ENCODE results near the gene CSH2. TPM values are rescaled to one million over a fixed set of nuclear protein-coding genes. Genes with fewer than 3 reads are reported as not detected.
"Not testable (repeated sequence)": the region's sequence is repeated elsewhere in the genome, so short reads cannot be mapped to it uniquely, and the experiment has no call there.

Gene CSH2
- polyA plus RNA-seq, 2 of the 4 experiments (the other 2 are of a cell fraction): not detected

DNA sequence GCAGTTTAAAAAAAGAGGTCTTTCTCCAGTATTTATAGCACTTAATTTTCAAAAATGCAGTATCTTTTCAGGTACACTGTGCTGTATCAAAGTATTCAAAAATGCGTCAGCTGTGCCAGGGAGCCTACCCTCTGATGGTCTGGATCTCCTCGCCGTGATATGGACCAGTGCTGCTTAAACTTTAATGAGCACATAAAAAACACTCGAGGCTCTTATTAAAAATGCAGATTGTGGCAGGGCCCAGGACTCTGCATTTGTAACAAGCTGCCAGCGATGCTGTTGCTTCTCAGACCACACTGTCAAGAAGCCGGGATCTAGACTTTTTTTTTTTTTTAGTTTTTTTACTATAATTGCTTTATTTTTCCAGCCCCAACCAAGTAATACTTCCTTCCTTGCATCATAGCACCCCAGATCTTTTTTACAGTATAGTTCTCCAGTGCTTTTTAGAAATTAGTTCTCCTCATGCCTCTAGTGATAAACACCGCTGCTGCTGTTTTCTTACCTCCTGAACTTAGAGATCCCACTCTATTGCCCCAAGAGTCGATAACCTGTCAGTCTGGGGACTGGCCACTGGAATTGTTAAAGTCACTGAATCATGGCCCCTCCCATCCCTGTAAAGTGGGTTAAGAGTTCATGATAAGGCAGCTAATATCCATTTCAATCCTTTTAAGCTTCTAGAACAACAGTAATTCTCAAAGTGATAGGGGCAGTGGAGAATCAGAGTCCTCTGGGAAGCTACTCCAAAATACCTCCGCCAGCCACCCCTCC lies 29.4 kb downstream of the CSH2 start:
- Histone ChIP-seq H3K27ac (peak overlapping the region; percentile 77 to 97; a peak in 5 of 6 replicates), H3K9me3 (peaks cover 8% of the 10 kb centered on the region), H3K4me1 (peaks cover 23% of the 10 kb centered on the region), H3K4me2 (peak overlapping the region; percentile 80), H3K4me3 (peak overlapping the region; percentile 89)
- POLR2A ChIA-PET: interaction anchor here (0.6 to 1.9 kb wide), 7 partner anchors 10 to 662 kb away, joined by 3 to 13 read pairs (median 5); partner anchors contain the start of genes CCDC47, CEP95, DDX42 and DDX5
- WGBS (ENCODE audit: missing lambda C conversion rate): 91% methylated on average over 9 of the region's 9 CpGs
- TF ChIP-seq GATA3 (IDR thresholded peaks at IDR 0.05; ENCODE audit: borderline replicate concordance) (no peak), KDM5A (IDR thresholded peaks at IDR 0.05) (no peak), ATOH8 (CRISPR knock-in tag; IDR thresholded peaks at IDR 0.05; ENCODE audit: low read depth) (no peak), ZSCAN20 (CRISPR knock-in tag; IDR thresholded peaks at IDR 0.05) (no peak), HES2 (IDR thresholded peaks at IDR 0.05) (no peak), POLR2A (IDR thresholded peaks at IDR 0.05; ENCODE audit: low read length) (no peak), RAD21 (conservative IDR thresholded peaks at IDR 0.05 in 1 of 2, IDR thresholded peaks at IDR 0.05 in 1 of 2) (no peak), POLR2AphosphoS2 (conservative IDR thresholded peaks at IDR 0.05; ENCODE audit: low read length) (no peak), RFX5 (IDR thresholded peaks at IDR 0.05) (no peak)
- DNase-seq (ENCODE audit: low read depth in 1 of 2, low spot score in 1 of 2) (no peak), ATAC-seq (no peak), FAIRE-seq (no peak)
- CTCF ChIA-PET: interaction anchor here (0.5 to 9.6 kb wide), 7 partner anchors 9 to 147 kb away, joined by 3 to 91 read pairs (median 5); no protein-coding TSS in a partner anchor

DNA sequence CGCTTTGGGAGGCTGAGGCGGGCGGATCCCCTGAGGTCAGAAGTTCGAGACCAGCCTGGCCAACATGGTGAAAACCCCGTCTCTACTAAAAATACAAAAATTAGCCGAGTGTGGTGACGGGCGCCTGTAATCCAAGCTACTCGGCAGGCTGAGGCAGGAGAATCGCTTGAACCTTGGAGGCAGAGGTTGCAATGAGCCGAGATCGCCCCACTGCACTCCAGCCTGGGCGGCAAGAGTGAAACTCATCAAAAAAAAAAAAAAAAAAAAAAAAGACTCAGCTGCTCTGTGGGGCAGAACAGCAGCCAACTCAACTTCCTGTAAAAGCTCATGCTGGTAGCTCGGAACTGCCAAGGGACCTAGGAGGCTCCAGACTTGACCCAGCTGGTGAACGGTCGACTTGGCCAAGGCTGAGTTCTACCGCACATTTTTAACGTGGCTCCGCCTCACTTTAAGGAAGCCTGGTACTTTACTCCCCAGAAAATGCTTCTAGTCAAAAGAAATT lies 30.0 kb downstream of the CSH2 start:
- peaks cover 30% of the 10 kb centered on the region for H3K4me1 ChIP-seq
- DNase-seq (ENCODE audit: low read depth in 1 of 2, low spot score in 1 of 2): peak in 1 of 2 experiments; percentile 57
- not testable (repeated sequence) for ATAC-seq, FAIRE-seq, H3K9me3 ChIP-seq
- peak overlapping the region; percentile 80 for H3K4me2 ChIP-seq
- ChIA-PET POLR2A (interaction anchor here (0.5 to 1.9 kb wide), 15 partner anchors 9 to 1165 kb away, joined by 3 to 13 read pairs (median 5); partner anchors contain the start of genes CCDC47, CEP95, DDX42 and DDX5), CTCF (interaction anchor here (0.6 to 9.6 kb wide), 5 partner anchors 11 to 146 kb away, joined by 3 to 91 read pairs (median 23); partner anchors contain the start of gene FTSJ3)
- WGBS (ENCODE audit: missing lambda C conversion rate): 17% methylated on average over 19 of the region's 19 CpGs
- H3K4me3 ChIP-seq: peak overlapping the region; percentile 89
- TF ChIP-seq PHF8 (IDR thresholded peaks at IDR 0.05; ENCODE audit: borderline replicate concordance, low read depth) (0 out of 2 replicates have a peak, but pooled peaks have one; percentile 12), HEYL (CRISPR knock-in tag; IDR thresholded peaks at IDR 0.05) (0 out of 2 replicates have a peak, but pooled peaks have one; percentile 57)
- H3K27ac ChIP-seq: peak overlapping the region; percentile 77 to 97

DNA sequence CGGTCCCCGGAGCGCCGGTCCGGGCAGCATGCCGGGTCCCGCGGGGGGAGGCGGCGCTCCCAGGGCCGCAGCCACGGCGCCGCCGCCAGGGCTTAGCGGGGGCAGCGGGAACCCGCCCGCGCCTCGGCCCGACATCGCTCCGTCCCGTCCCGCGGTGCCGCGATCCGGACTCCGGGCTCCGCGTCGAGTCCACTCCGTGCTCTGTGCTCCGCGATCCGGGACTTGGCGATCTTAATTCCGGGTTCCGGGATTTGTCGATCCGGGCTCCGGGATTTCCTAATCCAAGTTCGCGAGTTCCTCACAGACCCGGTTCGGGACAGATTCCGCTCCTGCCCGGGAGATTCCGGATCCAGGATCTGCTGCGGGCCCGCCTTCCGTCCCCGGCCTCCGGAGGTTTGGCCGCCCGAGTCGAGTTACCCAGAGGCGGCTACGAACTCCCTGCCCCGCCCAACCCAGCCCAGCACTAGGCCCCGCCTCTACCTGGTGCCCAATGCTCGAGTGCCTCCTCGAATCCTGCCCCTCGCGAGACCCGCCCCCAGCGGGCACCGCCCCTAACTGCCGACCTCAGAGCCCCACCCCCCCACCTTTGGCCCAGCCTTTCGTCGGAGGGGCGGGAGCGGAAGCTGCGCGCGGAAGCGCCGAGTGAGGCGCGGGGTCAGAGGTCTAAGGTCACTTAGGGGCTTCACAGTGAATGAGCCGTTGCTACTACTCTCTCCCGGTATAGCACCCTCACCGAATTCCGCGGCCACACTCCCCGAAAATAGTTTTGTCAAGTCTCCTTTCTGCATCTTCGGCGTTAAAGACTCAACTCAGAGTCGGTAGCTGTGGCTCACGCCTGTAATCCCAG lies 30.7 kb downstream of the CSH2 start, which contains the start of gene SMARCD2:
Gene SMARCD2 (minus strand): TSS at position 146 of the 847 bp plus-strand sequence. CDS start 11 bp downstream, at position 135.
- 3% methylated on average over 36 of the region's 92 CpGs for WGBS (ENCODE audit: missing lambda C conversion rate)
- Histone ChIP-seq H3K4me1 (peaks cover 32% of the 10 kb centered on the region), H3K27ac (peak within 1 kb of the TSS; percentile 94 to 97), H3K9me3 (no peaks in the 10 kb centered on the region), H3K4me3 (peak within 1 kb of the TSS; percentile 89), H3K4me2 (peak within 1 kb of the TSS; percentile 96)
- DNase-seq (ENCODE audit: low read depth in 1 of 2, low spot score in 1 of 2) (peak; percentile 90 to 100), FAIRE-seq (peak; percentile 43), ATAC-seq (peak; percentile 80 to 90)
- POLR2A ChIA-PET: interaction anchor here (0.5 to 1.9 kb wide), 13 partner anchors 9 to 1164 kb away, joined by 3 to 13 read pairs (median 5); partner anchors contain the start of genes CCDC47, CEP95, DDX42 and DDX5
- CTCF ChIA-PET: interaction anchor here (1.0 to 9.6 kb wide), 6 partner anchors 10 to 24 kb away, joined by 4 to 91 read pairs (median 14); partner anchors contain the start of genes FTSJ3 and PSMC5
- TF ChIP-seq ZNF302 (CRISPR knock-in tag; IDR thresholded peaks at IDR 0.05) (no peak), EP300 (IDR thresholded peaks at IDR 0.05) (peak in 1 of 2 experiments; percentile 18; a peak in 1 of 5 replicates), GATA3 (IDR thresholded peaks at IDR 0.05; ENCODE audit: borderline replicate concordance) (peak; percentile 41), FOSB (CRISPR knock-in tag; IDR thresholded peaks at IDR 0.05) (no peak), KDM1A (IDR thresholded peaks at IDR 0.05; ENCODE audit: low read depth) (peak; percentile 35; the same call in 1 of the 2 replicates), HOXB5 (CRISPR knock-in tag; IDR thresholded peaks at IDR 0.05) (peak; percentile 88; the same call in 1 of the 2 replicates), JUN (IDR thresholded peaks at IDR 0.05) (peak; percentile 86 to 92), POLR2AphosphoS2 (conservative IDR thresholded peaks at IDR 0.05; ENCODE audit: low read length) (no peak), HDAC2 (IDR thresholded peaks at IDR 0.05) (0 out of 2 replicates have a peak, but pooled peaks have one; percentile 31), RFX5 (IDR thresholded peaks at IDR 0.05) (peak; percentile 94), ZFP36 (IDR thresholded peaks at IDR 0.05; ENCODE audit: borderline replicate concordance, partially characterized antibody) (no peak), BHLHE40 (IDR thresholded peaks at IDR 0.05; ENCODE audit: low read depth, low read length) (no peak), NR3C1 (IDR thresholded peaks at IDR 0.05) (no peak), TP53 (CRISPR knock-in tag; IDR thresholded peaks at IDR 0.05) (no peak), RNF2 (IDR thresholded peaks at IDR 0.05; ENCODE audit: borderline replicate concordance, low read depth) (no peak), USF2 (IDR thresholded peaks at IDR 0.05) (no peak), NFE2L2 (conservative IDR thresholded peaks at IDR 0.05; ENCODE audit: low read length) (no peak), HEYL (CRISPR knock-in tag; IDR thresholded peaks at IDR 0.05) (no peak)
- TF ChIP-seq, protein P1, sequence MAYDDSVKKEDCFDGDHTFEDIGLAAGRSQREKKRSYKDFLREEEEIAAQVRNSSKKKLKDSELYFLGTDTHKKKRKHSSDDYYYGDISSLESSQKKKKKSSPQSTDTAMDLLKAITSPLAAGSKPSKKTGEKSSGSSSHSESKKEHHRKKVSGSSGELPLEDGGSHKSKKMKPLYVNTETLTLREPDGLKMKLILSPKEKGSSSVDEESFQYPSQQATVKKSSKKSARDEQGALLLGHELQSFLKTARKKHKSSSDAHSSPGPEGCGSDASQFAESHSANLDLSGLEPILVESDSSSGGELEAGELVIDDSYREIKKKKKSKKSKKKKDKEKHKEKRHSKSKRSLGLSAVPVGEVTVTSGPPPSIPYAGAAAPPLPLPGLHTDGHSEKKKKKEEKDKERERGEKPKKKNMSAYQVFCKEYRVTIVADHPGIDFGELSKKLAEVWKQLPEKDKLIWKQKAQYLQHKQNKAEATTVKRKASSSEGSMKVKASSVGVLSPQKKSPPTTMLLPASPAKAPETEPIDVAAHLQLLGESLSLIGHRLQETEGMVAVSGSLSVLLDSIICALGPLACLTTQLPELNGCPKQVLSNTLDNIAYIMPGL (CRISPR knock-in tag; IDR thresholded peaks at IDR 0.05; ENCODE audit: borderline replicate concordance): peak; percentile 84; the same call in 1 of the 2 replicates
